PC-3 (cell line): ENCODE measurements around the gene IQSEC3.

Source experiments
- EZH2 ChIP-seq: fragments of 300-600 bp; sonication (generic); IDR thresholded peaks from one replicate; pipeline ENCODE4 v1.6.1; 2017; ENCODE audit warnings: antibody characterized with exemption, mild to moderate bottlenecking, low read length; ENCODE audit not compliant: unreplicated experiment
- EZH2phosphoT487 ChIP-seq: fragments of 300-600 bp; sonication (generic); IDR thresholded peaks from 2 replicates; pipeline ENCODE4 v1.6.1; 2018; ENCODE audit warnings: mild to moderate bottlenecking, antibody characterized with exemption, low read length, borderline replicate concordance
- TF ChIP-seq, protein P1 (sequence below): fragments of 300-600 bp; sonication (generic); conservative IDR thresholded peaks from 2 replicates; pipeline ENCODE4 v1.5.1; 2017; ENCODE audit warnings: antibody characterized with exemption, low read depth, mild to moderate bottlenecking, low read length

DNA sequence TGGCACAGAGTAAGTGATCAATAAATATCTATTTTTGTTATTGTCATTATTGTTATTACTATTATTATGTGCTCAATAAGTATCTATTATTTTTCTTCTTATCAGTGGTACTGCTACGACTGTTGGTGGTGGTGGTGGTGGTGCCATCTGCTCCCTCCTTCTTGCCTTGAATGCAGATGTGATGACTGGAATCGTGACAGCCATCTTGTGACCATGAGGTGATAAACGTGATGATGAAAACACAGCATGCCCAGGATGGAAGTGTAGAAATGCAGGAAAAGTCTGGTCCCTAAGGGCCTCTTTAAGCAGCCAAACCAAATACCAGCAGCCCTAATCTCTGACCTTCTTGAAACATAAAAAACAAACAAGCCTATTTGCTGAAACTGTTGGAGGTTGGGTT, 125.0 kb downstream of the IQSEC3 start:
- TF ChIP-seq, protein P1, sequence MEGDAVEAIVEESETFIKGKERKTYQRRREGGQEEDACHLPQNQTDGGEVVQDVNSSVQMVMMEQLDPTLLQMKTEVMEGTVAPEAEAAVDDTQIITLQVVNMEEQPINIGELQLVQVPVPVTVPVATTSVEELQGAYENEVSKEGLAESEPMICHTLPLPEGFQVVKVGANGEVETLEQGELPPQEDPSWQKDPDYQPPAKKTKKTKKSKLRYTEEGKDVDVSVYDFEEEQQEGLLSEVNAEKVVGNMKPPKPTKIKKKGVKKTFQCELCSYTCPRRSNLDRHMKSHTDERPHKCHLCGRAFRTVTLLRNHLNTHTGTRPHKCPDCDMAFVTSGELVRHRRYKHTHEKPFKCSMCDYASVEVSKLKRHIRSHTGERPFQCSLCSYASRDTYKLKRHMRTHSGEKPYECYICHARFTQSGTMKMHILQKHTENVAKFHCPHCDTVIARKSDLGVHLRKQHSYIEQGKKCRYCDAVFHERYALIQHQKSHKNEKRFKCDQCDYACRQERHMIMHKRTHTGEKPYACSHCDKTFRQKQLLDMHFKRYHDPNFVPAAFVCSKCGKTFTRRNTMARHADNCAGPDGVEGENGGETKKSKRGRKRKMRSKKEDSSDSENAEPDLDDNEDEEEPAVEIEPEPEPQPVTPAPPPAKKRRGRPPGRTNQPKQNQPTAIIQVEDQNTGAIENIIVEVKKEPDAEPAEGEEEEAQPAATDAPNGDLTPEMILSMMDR = no peak
- TF ChIP-seq EZH2 (no peak), EZH2phosphoT487 (no peak)
